ENCODE results near the gene RBFOX2.
A peak's percentile ranks its signal among the peaks of the same experiment; 100 is the strongest.
"Not testable (repeated sequence)": the region's sequence is repeated elsewhere in the genome, so short reads cannot be mapped to it uniquely, and the experiment has no call there.

RBFOX2 gene

GRCh38 chr22:36003972-36004674 lies 24.5 kb downstream of the RBFOX2 start:
- no peak for FAIRE-seq

- FAIRE-seq, result no peak
Measured at GRCh38 chr22:36002718-36003260, 25.8 kb downstream of the RBFOX2 start.

GRCh38 chr22:36002084-36002483 lies 26.5 kb downstream of the RBFOX2 start:
- FAIRE-seq, result no peak

- FAIRE-seq, result no peak
Measured at GRCh38 chr22:35998748-35999147, 29.9 kb downstream of the RBFOX2 start.

GRCh38 chr22:35997438-35997837 lies 31.2 kb downstream of the RBFOX2 start:
- FAIRE-seq, result no peak

DNA sequence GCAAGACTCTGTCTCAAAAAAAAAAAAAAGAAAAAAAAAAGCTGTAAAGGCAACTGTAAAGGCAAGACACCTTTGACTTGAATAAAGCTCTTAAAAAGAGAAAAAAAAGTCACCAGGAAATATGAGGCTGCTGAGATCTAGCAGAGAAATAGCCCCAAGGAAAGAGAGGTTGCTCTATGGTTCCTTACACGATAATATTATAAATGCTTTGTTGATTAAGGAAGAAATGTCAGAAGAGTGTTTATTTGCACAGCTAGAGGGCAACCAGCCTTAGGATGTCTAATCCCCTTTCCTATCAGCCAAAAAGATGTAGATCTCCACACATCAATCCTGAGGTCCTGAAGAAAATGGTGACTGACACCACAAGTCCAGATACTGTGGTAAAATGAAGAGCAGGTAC lies 32.0 kb downstream of the RBFOX2 start:
- no peak for FAIRE-seq

- FAIRE-seq, result peak; percentile 91
Measured at GRCh38 chr22:35995772-35996171, 32.9 kb downstream of the RBFOX2 start.

GRCh38 chr22:35995348-35995747 lies 33.3 kb downstream of the RBFOX2 start:
- no peak for FAIRE-seq

GRCh38 chr22:35993727-35994126 lies 34.9 kb downstream of the RBFOX2 start:
- FAIRE-seq, result not testable (repeated sequence)

DNA sequence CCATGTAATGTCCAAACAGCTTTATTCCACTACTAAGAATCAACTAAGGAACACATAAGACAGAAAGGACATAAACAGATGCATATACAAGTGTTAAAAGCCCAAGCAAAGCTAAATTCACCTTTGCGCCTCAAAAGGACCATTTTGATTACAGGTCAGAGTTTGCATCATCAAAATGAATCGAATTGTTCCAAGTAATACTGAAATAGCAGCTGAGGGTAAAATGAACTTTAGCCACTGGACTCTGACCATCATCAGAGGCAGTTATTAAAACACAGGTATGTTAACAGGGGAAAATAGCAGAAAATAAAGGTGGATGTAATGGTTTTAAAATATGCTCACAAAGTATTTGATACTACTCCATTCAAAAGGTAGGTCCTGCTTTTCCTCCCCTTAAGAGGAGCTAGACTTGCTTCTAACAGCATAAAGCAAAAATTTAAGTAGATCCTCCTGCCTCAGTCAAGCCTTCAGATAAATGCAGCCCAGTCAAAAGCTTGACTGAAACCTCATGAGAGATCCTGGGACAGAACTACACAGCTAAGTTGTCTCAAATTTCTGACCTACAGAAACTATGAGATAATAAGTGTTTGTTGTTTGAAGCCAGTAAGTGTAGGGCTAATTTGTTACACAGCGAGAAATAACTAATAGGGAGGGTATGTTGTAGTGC lies 35.4 kb downstream of the RBFOX2 start:
- no peak for FAIRE-seq

GRCh38 chr22:35991168-35991567 lies 37.5 kb downstream of the RBFOX2 start:
- FAIRE-seq, result no peak

- FAIRE-seq, result no peak
Measured at GRCh38 chr22:35988030-35988429, 40.6 kb downstream of the RBFOX2 start.

GRCh38 chr22:35987487-35987886 lies 41.1 kb downstream of the RBFOX2 start:
- FAIRE-seq, result peak; percentile 41

DNA sequence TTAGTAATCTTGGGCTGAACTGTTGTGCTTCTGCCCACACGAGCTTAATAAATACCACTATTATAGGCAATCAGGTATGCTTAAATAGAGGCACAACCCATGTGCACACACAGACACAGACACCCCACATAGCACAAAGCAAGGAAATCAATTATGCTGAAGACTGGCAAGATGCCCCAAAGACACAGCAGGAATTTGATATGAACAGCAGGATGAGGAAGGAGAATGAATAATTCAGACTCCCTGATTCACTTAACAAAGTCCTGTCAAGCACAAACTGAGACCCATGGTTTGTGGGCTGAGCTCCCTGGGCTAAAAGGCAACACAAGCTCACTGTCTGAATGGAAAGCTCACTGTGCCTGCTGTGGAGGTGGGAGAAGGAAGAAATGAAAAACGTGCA lies 42.5 kb downstream of the RBFOX2 start:
- no peak for FAIRE-seq

- FAIRE-seq, result no peak
Measured at GRCh38 chr22:35985371-35985770, 43.3 kb downstream of the RBFOX2 start.

DNA sequence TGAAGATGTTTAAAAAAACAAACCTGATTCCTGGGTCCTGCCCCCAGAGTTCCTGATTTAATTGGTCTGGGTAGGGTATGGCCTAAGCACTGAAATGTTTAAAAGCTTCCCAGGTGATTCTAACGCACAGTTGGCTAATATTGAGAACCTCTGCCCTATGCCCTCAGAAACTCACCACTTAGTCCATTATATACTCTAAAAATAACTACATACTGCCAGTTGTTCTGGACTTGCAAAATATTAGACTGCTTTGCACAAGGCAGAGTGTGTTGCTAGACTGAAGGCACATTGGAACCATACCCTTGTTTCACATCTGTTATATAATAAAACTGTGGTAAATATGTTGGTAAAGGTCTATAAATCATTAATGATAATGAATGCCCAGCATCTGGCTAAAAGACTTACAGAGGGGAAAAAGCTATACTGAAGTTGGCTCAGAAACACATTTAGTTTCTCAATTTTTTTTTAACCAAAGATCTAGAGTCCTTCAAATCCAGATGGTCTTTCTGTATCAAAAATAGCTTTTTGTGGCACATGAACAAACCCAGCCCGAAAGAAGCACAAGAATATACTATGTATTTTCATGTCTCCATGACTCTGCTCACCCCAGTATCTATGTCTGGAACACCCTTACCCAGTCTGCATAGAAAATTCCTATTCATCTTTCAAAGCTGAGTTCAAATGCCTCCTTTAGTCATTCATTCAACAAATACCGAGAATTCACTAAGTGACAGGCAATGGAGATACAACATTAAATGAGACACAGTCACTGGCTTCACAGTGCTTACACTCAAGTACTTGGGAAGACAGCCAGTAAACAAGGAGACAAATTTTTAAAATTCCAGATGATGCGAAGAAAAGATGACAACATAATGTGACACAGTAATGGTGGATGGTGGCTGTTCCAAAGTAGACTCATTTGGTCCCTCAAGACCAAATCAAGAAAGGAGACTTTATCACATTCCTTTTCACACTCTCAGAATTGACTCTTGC lies 44.1 kb downstream of the RBFOX2 start:
- FAIRE-seq, result no peak

- FAIRE-seq, result no peak
Measured at GRCh38 chr22:35981900-35982299, 46.7 kb downstream of the RBFOX2 start.

GRCh38 chr22:35978889-35979288 lies 49.7 kb downstream of the RBFOX2 start:
- no peak for FAIRE-seq

- FAIRE-seq, result no peak
Measured at GRCh38 chr22:35978201-35978600, 50.4 kb downstream of the RBFOX2 start.

GRCh38 chr22:35977136-35977535 lies 51.5 kb downstream of the RBFOX2 start:
- no peak for FAIRE-seq

- FAIRE-seq, result no peak
Measured at GRCh38 chr22:35973388-35973787, 55.2 kb downstream of the RBFOX2 start.

- FAIRE-seq, result no peak
Measured at GRCh38 chr22:35972559-35972958, 56.1 kb downstream of the RBFOX2 start.

All from endometrium (tissue), 2 donors.